CD1c-positive myeloid dendritic cell (primary cell): ENCODE measurements around the gene CYP26C1.
A peak's percentile ranks its signal among the peaks of the same experiment; 100 is the strongest.

Experiments
- DNase-seq: peaks from one replicate; pipeline ENCODE4 v3.0.0-alpha.2; 2016; ENCODE audit errors: extremely low spot score

CYP26C1 gene

GRCh38 chr10:93064874-93065660 is 4.5 kb downstream of the CYP26C1 start:
- no peak for DNase-seq

GRCh38 chr10:93065675-93066543 is 5.3 kb downstream of the CYP26C1 start:
- no peak for DNase-seq

- no peak for DNase-seq
Measured at GRCh38 chr10:93066544-93066913, 5.9 kb downstream of the CYP26C1 start.

GRCh38 chr10:93067443-93068365 is 7.1 kb downstream of the CYP26C1 start:
- no peak for DNase-seq

- no peak for DNase-seq
Measured at GRCh38 chr10:93068411-93069244, 8.0 kb downstream of the CYP26C1 start.

GRCh38 chr10:93069245-93069561 is 8.6 kb downstream of the CYP26C1 start:
- DNase-seq: no peak

- no peak for DNase-seq
Measured at GRCh38 chr10:93070378-93071176, 10.0 kb downstream of the CYP26C1 start.

GRCh38 chr10:93071177-93071472 is 10.5 kb downstream of the CYP26C1 start:
- DNase-seq: no peak

- peak; percentile 23 for DNase-seq
Measured at GRCh38 chr10:93071674-93072224, 11.2 kb downstream of the CYP26C1 start.

- no peak for DNase-seq
Measured at GRCh38 chr10:93072225-93072712, 11.7 kb downstream of the CYP26C1 start.

- DNase-seq: no peak
Measured at GRCh38 chr10:93072713-93073538, 12.3 kb downstream of the CYP26C1 start.

- no peak for DNase-seq
Measured at GRCh38 chr10:93073539-93074146, 13.0 kb downstream of the CYP26C1 start, which contains the start of gene CYP26A1. TSS of gene CYP26A1 (plus strand) at chr10:93073893. CDS start at chr10:93073935, 42 bp downstream.

- no peak for DNase-seq
Measured at GRCh38 chr10:93074147-93074596, 13.6 kb downstream of the CYP26C1 start.

GRCh38 chr10:93074597-93075368 is 14.2 kb downstream of the CYP26C1 start:
- no peak for DNase-seq

GRCh38 chr10:93075369-93076221 is 15.0 kb downstream of the CYP26C1 start:
- DNase-seq: no peak

GRCh38 chr10:93076871-93077270 is 16.3 kb downstream of the CYP26C1 start:
- no peak for DNase-seq

- DNase-seq: no peak
Measured at GRCh38 chr10:93077860-93078337, 17.3 kb downstream of the CYP26C1 start.
